K562 (cell line): Measurements from ENCODE around the gene CD9. TPM values are rescaled to one million over a fixed set of nuclear protein-coding genes. Genes with fewer than 3 reads are reported as not detected.

Experiments used
- BRF2 ChIP-seq: IDR thresholded peaks from 3 replicates; pipeline ENCODE4 v1.6.1; 2011; ENCODE audit warnings: borderline replicate concordance, mild to moderate bottlenecking; ENCODE audit not compliant: insufficient read length, insufficient read depth
- CCNT2 ChIP-seq: IDR thresholded peaks from 2 replicates; pipeline ENCODE4 v1.6.1; 2011; ENCODE audit warnings: borderline replicate concordance, low read depth, mild to moderate bottlenecking, moderate library complexity, mixed read lengths, low read length; ENCODE audit not compliant: insufficient read length; ENCODE audit errors: extremely low read depth
- CREB1 ChIP-seq, 2 experiments: sonication (generic) in 1 of 2; formaldehyde crosslinking in 1 of 2; IDR thresholded peaks; 2 replicates each; pipeline versions ENCODE4 v1.6.1 to v1.8.0; 2012 to 2022; ENCODE audit warnings: inconsistent platforms in 1 of 2, mild to moderate bottlenecking in 1 of 2, missing genetic modification reagents in 1 of 2, moderate library complexity in 1 of 2
- CSDE1 ChIP-seq, 2 experiments: fragments of 450-650 bp; IDR thresholded peaks; 2 replicates each; pipeline ENCODE4 v1.6.1; 2016; ENCODE audit warnings: mild to moderate bottlenecking in 1 of 2
- EP300 ChIP-seq: IDR thresholded peaks from 2 replicates; pipeline ENCODE4 v1.6.1; 2012; ENCODE audit warnings: low read length, improper control_type of control experiment
- FOXM1 ChIP-seq, 2 experiments: fragments of 450-650 bp in 1 of 2; sonication (generic) in 1 of 2; formaldehyde crosslinking in 1 of 2; IDR thresholded peaks; 2 replicates each; pipeline versions ENCODE4 v1.6.1 to v1.9.0; 2017 to 2022; ENCODE audit warnings: low read depth in 2 of 2, mild to moderate bottlenecking in 2 of 2, missing genetic modification reagents in 1 of 2, moderate library complexity in 1 of 2
- JUND ChIP-seq, 2 experiments: IDR thresholded peaks; 2 replicates in 1 of 2; 3 replicates in 1 of 2; pipeline ENCODE4 v1.6.1; 2011; ENCODE audit warnings: borderline replicate concordance in 2 of 2, low read depth in 2 of 2, low read length in 2 of 2, improper control_type of control experiment in 1 of 2, missing biosample characterization in 1 of 2, missing genetic modification characterization in 1 of 2, missing genetic modification reagents in 1 of 2
- KLF10 ChIP-seq: fragments of 250-450 bp; sonication (Bioruptor Pico); IDR thresholded peaks from 2 replicates; pipeline ENCODE4 v1.6.1; 2021; ENCODE audit warnings: matching md5 sums
- MAZ ChIP-seq, 2 experiments: fragments of 450-650 bp in 1 of 2; sonication (generic) in 1 of 2; formaldehyde crosslinking; IDR thresholded peaks in 1 of 2; conservative IDR thresholded peaks in 1 of 2; 2 replicates each; pipeline versions ENCODE4 v1.4.0 to v1.5.0; 2020; ENCODE audit warnings: mild to moderate bottlenecking in 1 of 2, missing genetic modification reagents in 1 of 2
- MTA1 ChIP-seq: fragments of 450-650 bp; IDR thresholded peaks from 2 replicates; pipeline ENCODE4 v1.6.1; 2017; ENCODE audit warnings: borderline replicate concordance
- MTA2 ChIP-seq: fragments of 450-650 bp; IDR thresholded peaks from 2 replicates; pipeline ENCODE4 v1.6.1; 2016; ENCODE audit warnings: low read depth
- PHB2 ChIP-seq: fragments of 450-650 bp; IDR thresholded peaks from 2 replicates; pipeline ENCODE4 v1.6.1; 2017; ENCODE audit warnings: low read depth
- PML ChIP-seq: IDR thresholded peaks from 2 replicates; pipeline ENCODE4 v1.6.1; 2012; ENCODE audit warnings: low read length, inconsistent platforms
- POLR2AphosphoS5 ChIP-seq: IDR thresholded peaks from 2 replicates; pipeline ENCODE4 v1.6.1; 2011; ENCODE audit warnings: mild to moderate bottlenecking, low read depth, low read length, moderate library complexity; ENCODE audit not compliant: control insufficient read depth, insufficient read depth
- SMARCA4 ChIP-seq: fragments of 450-650 bp; IDR thresholded peaks from 2 replicates; pipeline ENCODE4 v1.6.1; 2016
- SOX6 ChIP-seq: fragments of 450-650 bp; IDR thresholded peaks from 2 replicates; pipeline ENCODE4 v1.6.1; 2014; ENCODE audit warnings: mild to moderate bottlenecking
- STAT5A ChIP-seq: IDR thresholded peaks from 2 replicates; pipeline ENCODE4 v1.6.1; 2012; ENCODE audit warnings: low read length, inconsistent platforms, borderline replicate concordance
- TCF3 ChIP-seq: sonication (generic); formaldehyde crosslinking; IDR thresholded peaks from 2 replicates; pipeline ENCODE4 v1.4.0; 2020; ENCODE audit warnings: mild to moderate bottlenecking, missing genetic modification reagents
- TEAD4 ChIP-seq, 2 experiments: sonication (generic) in 1 of 2; formaldehyde crosslinking in 1 of 2; IDR thresholded peaks; 2 replicates each; pipeline versions ENCODE4 v1.6.1 to v1.8.0; 2012 to 2022; ENCODE audit warnings: borderline replicate concordance in 1 of 2, inconsistent platforms in 1 of 2, low read length in 1 of 2, mild to moderate bottlenecking in 1 of 2, missing genetic modification reagents in 1 of 2
- ZEB2 ChIP-seq: fragments of 450-650 bp; IDR thresholded peaks from 2 replicates; pipeline ENCODE4 v1.6.1; 2016
- ZFX ChIP-seq: sonication (generic); formaldehyde crosslinking; IDR thresholded peaks from 2 replicates; pipeline ENCODE4 v1.8.0; 2022; ENCODE audit warnings: mild to moderate bottlenecking, missing genetic modification reagents, moderate library complexity
- polyA plus RNA-seq, 8 experiments: library from polyadenylated mRNA; depleted of rRNA in 4 of 8; stranded (reverse) in 5 of 8; unstranded in 3 of 8; fragments of >200 nt; fragmentation: Nextera tagmentation in 2 of 8; fragmentation: Illumina TruSeq in 1 of 8; extraction: Ambion mirVana in 2 of 8; extraction: Trizol in 1 of 8; gene quantifications; 2 replicates each; pipeline versions ENCODE4 v1.2.1 to v1.2.3, GENCODE V29; 2011 to 2014; ENCODE audit warnings: inconsistent platforms in 1 of 8, missing spikeins in 1 of 8
- total RNA-seq, 7 experiments: library from RNA; depleted of rRNA in 6 of 7; stranded (reverse); fragments of >200 nt in 6 of 7; fragmentation: Illumina TruSeq in 2 of 7; extraction: Trizol in 2 of 7; gene quantifications; 2 replicates each; pipeline versions ENCODE4 v1.2.1 to v1.2.3, GENCODE V29; 2011 to 2021; ENCODE audit warnings: low replicate concordance in 1 of 7
- TF ChIP-seq, protein P1 (sequence below): fragments of 250-450 bp; sonication (Bioruptor Pico); IDR thresholded peaks from 2 replicates; pipeline ENCODE4 v1.5.0; 2020; ENCODE audit warnings: mild to moderate bottlenecking
- TF ChIP-seq, protein P2 (sequence below): fragments of 250-450 bp; sonication (Bioruptor Pico); IDR thresholded peaks from 2 replicates; pipeline ENCODE4 v1.5.1; 2021; ENCODE audit warnings: mild to moderate bottlenecking

CD9 gene
- total and polyA plus RNA-seq, 9 of the 15 experiments (the other 6 are each of a cell fraction or from before 2014, with no cell fraction given) = 0.43 to 5.6 (median 0.62) TPM

GRCh38 chr12:6253278-6253677 lies 53.1 kb downstream of the CD9 start (continued):
- TF ChIP-seq FOXM1 (IDR thresholded peaks at IDR 0.05; ENCODE audit: low read depth) (peak; percentile 58), FOXM1 (CRISPR knock-in tag; IDR thresholded peaks at IDR 0.05; ENCODE audit: low read depth) (no peak), SOX6 (peak; percentile 86), MTA1 (0 out of 2 replicates have a peak, but pooled peaks have one; percentile 50), JUND (IDR thresholded peaks at IDR 0.05; ENCODE audit: borderline replicate concordance, low read depth, low read length) (0 out of 2 replicates have a peak, but pooled peaks have one; percentile 50), JUND (tag; IDR thresholded peaks at IDR 0.05; ENCODE audit: borderline replicate concordance, low read depth, low read length) (no peak; the same call in 2 of the 3 replicates), PML (peak; percentile 79), CREB1 (IDR thresholded peaks at IDR 0.05) (0 out of 2 replicates have a peak, but pooled peaks have one; percentile 27), CREB1 (CRISPR knock-in tag; IDR thresholded peaks at IDR 0.05) (no peak), MAZ (CRISPR knock-in tag; conservative IDR thresholded peaks at IDR 0.05 in 1 of 2, IDR thresholded peaks at IDR 0.05 in 1 of 2) (0 out of 4 replicates have a peak, but pooled peaks of 1 of the 2 experiments have one; percentile 15), CCNT2 (peak; percentile 67), POLR2AphosphoS5 (peak; percentile 68; the same call in 1 of the 2 replicates), BRF2 (no peak), TEAD4 (IDR thresholded peaks at IDR 0.05; ENCODE audit: low read length) (peak; percentile 94), TEAD4 (CRISPR knock-in tag; IDR thresholded peaks at IDR 0.05; ENCODE audit: borderline replicate concordance) (no peak), ZEB2 (peak; percentile 91), KLF10 (CRISPR knock-in tag) (no peak), ZFX (CRISPR knock-in tag) (peak; percentile 25; the same call in 1 of the 2 replicates), SMARCA4 (peak; percentile 85), PHB2 (peak; percentile 56; the same call in 1 of the 2 replicates), EP300 (peak; percentile 88), TCF3 (peak; percentile 92), MTA2 (peak; percentile 88), STAT5A (peak; percentile 67; the same call in 1 of the 2 replicates), CSDE1 (IDR thresholded peaks at IDR 0.05) (no peak)
- TF ChIP-seq, protein P1, sequence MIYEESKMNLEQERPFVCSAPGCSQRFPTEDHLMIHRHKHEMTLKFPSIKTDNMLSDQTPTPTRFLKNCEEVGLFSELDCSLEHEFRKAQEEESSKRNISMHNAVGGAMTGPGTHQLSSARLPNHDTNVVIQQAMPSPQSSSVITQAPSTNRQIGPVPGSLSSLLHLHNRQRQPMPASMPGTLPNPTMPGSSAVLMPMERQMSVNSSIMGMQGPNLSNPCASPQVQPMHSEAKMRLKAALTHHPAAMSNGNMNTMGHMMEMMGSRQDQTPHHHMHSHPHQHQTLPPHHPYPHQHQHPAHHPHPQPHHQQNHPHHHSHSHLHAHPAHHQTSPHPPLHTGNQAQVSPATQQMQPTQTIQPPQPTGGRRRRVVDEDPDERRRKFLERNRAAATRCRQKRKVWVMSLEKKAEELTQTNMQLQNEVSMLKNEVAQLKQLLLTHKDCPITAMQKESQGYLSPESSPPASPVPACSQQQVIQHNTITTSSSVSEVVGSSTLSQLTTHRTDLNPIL = no peak
- TF ChIP-seq, protein P2, sequence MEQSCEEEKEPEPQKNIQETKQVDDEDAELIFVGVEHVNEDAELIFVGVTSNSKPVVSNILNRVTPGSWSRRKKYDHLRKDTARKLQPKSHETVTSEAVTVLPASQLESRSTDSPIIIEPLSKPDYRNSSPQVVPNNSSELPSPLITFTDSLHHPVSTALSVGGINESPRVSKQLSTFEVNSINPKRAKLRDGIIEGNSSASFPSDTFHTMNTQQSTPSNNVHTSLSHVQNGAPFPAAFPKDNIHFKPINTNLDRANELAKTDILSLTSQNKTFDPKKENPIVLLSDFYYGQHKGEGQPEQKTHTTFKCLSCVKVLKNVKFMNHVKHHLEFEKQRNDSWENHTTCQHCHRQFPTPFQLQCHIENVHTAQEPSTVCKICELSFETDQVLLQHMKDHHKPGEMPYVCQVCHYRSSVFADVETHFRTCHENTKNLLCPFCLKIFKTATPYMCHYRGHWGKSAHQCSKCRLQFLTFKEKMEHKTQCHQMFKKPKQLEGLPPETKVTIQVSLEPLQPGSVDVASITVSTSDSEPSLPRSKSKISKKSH = no peak
